IMR-90 (cell line): ENCODE data around the gene GNE. TPM values are rescaled to one million over a fixed set of nuclear protein-coding genes. Genes with fewer than 3 reads are reported as not detected.

ENCODE experiments used
- ATAC-seq: fragments of 200-7000 bp; cut with Tn5 transposase; 2 replicates; pipeline ENCODE4 v1.9.1; 2020; ENCODE audit warnings: low read depth, mild to moderate bottlenecking, moderate library complexity
- BruUV-seq: library from RNA; stranded (reverse); fragments of 400-500 nt; replicated peaks from 2 replicates; lab custom pipeline; 2021; lab: Mats Ljungman, UMichigan
- CTCF ChIA-PET: fragments of 300-600 bp; formaldehyde crosslinking; extraction: SDS; loops from one replicate; lab custom pipeline; 2021; ENCODE audit warnings: antibody characterized with exemption; lab: Yijun Ruan, JAX
- POLR2A ChIA-PET: fragments of 300-600 bp; sonication (Branson Sonifier 250); formaldehyde crosslinking; loops from one replicate; lab custom pipeline; 2022; ENCODE audit warnings: antibody characterized with exemption; ENCODE audit not compliant: unreplicated experiment; lab: Charles Lee
- DNase-seq: peaks from one replicate; pipeline ENCODE4 v3.0.0; 2013
- H2AFZ ChIP-seq: replicated peaks from 2 replicates; pipeline ENCODE3; 2013; ENCODE audit warnings: low read length, mild to moderate bottlenecking; ENCODE audit not compliant: poor library complexity
- H2AK5ac ChIP-seq: 2 replicates; pipeline ENCODE4 v1.6.1; 2013; ENCODE audit warnings: low read depth, low read length, inconsistent platforms
- H2AK9ac ChIP-seq: replicated peaks from 2 replicates; pipeline ENCODE3; 2013; ENCODE audit warnings: mild to moderate bottlenecking, low read depth, low read length, moderate library complexity; ENCODE audit not compliant: poor library complexity
- H2BK120ac ChIP-seq: 2 replicates; pipeline ENCODE4 v1.6.1; 2013; ENCODE audit warnings: low read depth, low read length, inconsistent platforms
- H2BK15ac ChIP-seq: 3 replicates; pipeline ENCODE4 v1.6.1; 2013; ENCODE audit warnings: low read depth, low read length, inconsistent platforms
- H2BK20ac ChIP-seq: 2 replicates; pipeline ENCODE4 v1.6.1; 2013; ENCODE audit warnings: low read depth, mild to moderate bottlenecking, inconsistent platforms, low read length, moderate library complexity
- H2BK5ac ChIP-seq: 2 replicates; pipeline ENCODE4 v1.6.1; 2013; ENCODE audit warnings: mild to moderate bottlenecking, low read depth, low read length, inconsistent platforms; ENCODE audit not compliant: poor library complexity, severe bottlenecking
- H3K14ac ChIP-seq: replicated peaks from 2 replicates; pipeline ENCODE4 v1.6.1; 2013; ENCODE audit warnings: low read depth, low read length, inconsistent platforms
- H3K18ac ChIP-seq: 2 replicates; pipeline ENCODE4 v1.6.1; 2013; ENCODE audit warnings: low read depth, low read length, control low read depth
- H3K23ac ChIP-seq: 2 replicates; pipeline ENCODE4 v1.6.1; 2013; ENCODE audit warnings: low read depth, low read length, inconsistent platforms
- H3K27ac ChIP-seq: 2 replicates; pipeline ENCODE4 v1.5.1; 2013; ENCODE audit warnings: mild to moderate bottlenecking, control low read depth, low read length; ENCODE audit not compliant: insufficient read depth
- H3K27me3 ChIP-seq: 2 replicates; pipeline ENCODE4 v1.6.1; 2013; ENCODE audit warnings: low read length; ENCODE audit not compliant: control insufficient read depth, insufficient read depth
- H3K36me3 ChIP-seq: 2 replicates; pipeline ENCODE4 v1.6.1; 2013; ENCODE audit warnings: low read length, mixed read lengths; ENCODE audit not compliant: control insufficient read depth, insufficient read depth
- H3K4ac ChIP-seq: 2 replicates; pipeline ENCODE4 v1.6.1; 2013; ENCODE audit warnings: low read depth, low read length, inconsistent platforms
- H3K4me1 ChIP-seq: 2 replicates; pipeline ENCODE4 v1.6.1; 2013; ENCODE audit warnings: low read length, mixed read lengths; ENCODE audit not compliant: control insufficient read depth, insufficient read depth
- H3K4me2 ChIP-seq: 2 replicates; pipeline ENCODE4 v1.6.1; 2013; ENCODE audit warnings: low read depth, mild to moderate bottlenecking, control low read depth, low read length, moderate library complexity
- H3K4me3 ChIP-seq: 2 replicates; pipeline ENCODE4 v1.5.1; 2013; ENCODE audit warnings: low read depth, mild to moderate bottlenecking, control low read depth, low read length, moderate library complexity; ENCODE audit not compliant: insufficient read depth
- H3K56ac ChIP-seq: 2 replicates; pipeline ENCODE4 v1.6.1; 2013; ENCODE audit warnings: low read length, inconsistent platforms; ENCODE audit not compliant: insufficient read depth; ENCODE audit errors: extremely low read depth
- H3K79me1 ChIP-seq, 2 experiments: 2 replicates each; pipeline ENCODE4 v1.6.1; 2013; ENCODE audit warnings: low read length in 2 of 2, inconsistent platforms in 1 of 2, low read depth in 1 of 2
- H3K9ac ChIP-seq: 2 replicates; pipeline ENCODE4 v1.6.1; 2013; ENCODE audit warnings: low read depth, low read length, control low read depth
- H3K9me1 ChIP-seq: 2 replicates; pipeline ENCODE4 v1.6.1; 2013; ENCODE audit warnings: low read length, inconsistent platforms; ENCODE audit not compliant: insufficient read depth
- H3K9me3 ChIP-seq: 2 replicates; pipeline ENCODE4 v1.6.1; 2013; ENCODE audit warnings: low read length; ENCODE audit not compliant: control insufficient read depth, insufficient read depth
- H4K20me1 ChIP-seq: 2 replicates; pipeline ENCODE4 v1.6.1; 2013; ENCODE audit warnings: low read length, inconsistent platforms; ENCODE audit not compliant: insufficient read depth
- H4K5ac ChIP-seq: 2 replicates; pipeline ENCODE4 v1.6.1; 2013; ENCODE audit warnings: mild to moderate bottlenecking, low read depth, low read length, control low read depth
- H4K8ac ChIP-seq, 2 experiments: 2 replicates each; pipeline ENCODE4 v1.6.1; 2013; ENCODE audit warnings: low read depth in 2 of 2, low read length in 2 of 2, control low read depth in 1 of 2, inconsistent platforms in 1 of 2
- H4K91ac ChIP-seq: 2 replicates; pipeline ENCODE4 v1.6.1; 2013; ENCODE audit warnings: low read depth, low read length, inconsistent platforms; ENCODE audit not compliant: insufficient read depth
- BHLHE40 ChIP-seq: fragments of 150-350 bp; IDR thresholded peaks from 2 replicates; pipeline ENCODE4 v1.6.1; 2016; ENCODE audit warnings: mild to moderate bottlenecking, low read depth, low read length
- CEBPB ChIP-seq: IDR thresholded peaks from 2 replicates; pipeline ENCODE4 v1.6.1; 2012; ENCODE audit warnings: low read depth, low read length, improper control_type of control experiment
- CHD1 ChIP-seq: IDR thresholded peaks from 2 replicates; pipeline ENCODE4 v1.6.1; 2012; ENCODE audit warnings: low read depth, low read length, improper control_type of control experiment
- MXI1 ChIP-seq: IDR thresholded peaks from 2 replicates; pipeline ENCODE4 v1.6.1; 2012; ENCODE audit warnings: low read depth, mild to moderate bottlenecking, low read length, moderate library complexity, borderline replicate concordance
- NFE2L2 ChIP-seq: fragments of 150-350 bp; IDR thresholded peaks from 2 replicates; pipeline ENCODE4 v1.6.1; 2016; ENCODE audit warnings: low read depth, mild to moderate bottlenecking, low read length
- RAD21 ChIP-seq: IDR thresholded peaks from 2 replicates; pipeline ENCODE4 v1.6.1; 2012; ENCODE audit warnings: low read length, improper control_type of control experiment
- RCOR1 ChIP-seq: IDR thresholded peaks from 2 replicates; pipeline ENCODE4 v1.6.1; 2012; ENCODE audit warnings: mild to moderate bottlenecking, low read length, improper control_type of control experiment; ENCODE audit not compliant: insufficient replicate concordance
- WGBS, 2 experiments: methylation state at CpG; one replicate each; pipeline versions ENCODE4 v1.1.5 to v1.1.7; 2013; ENCODE audit warnings: missing lambda C conversion rate in 2 of 2; ENCODE audit not compliant: insufficient read length in 1 of 2; ENCODE audit errors: extremely low coverage in 2 of 2; 5-methylcytosine and 5-hydroxymethylcytosine counted together
- dilution Hi-C: fragments of 300-500 bp; cut with HindIII; formaldehyde crosslinking; loops from one replicate; pipeline ENCODE4 v1.14.3; 2018; ENCODE audit warnings: low sequenced_read_pairs; ENCODE audit not compliant: unreplicated experiment
- in situ Hi-C: fragments of 300-500 bp; cut with MboI; formaldehyde crosslinking; loops from 3 replicates; pipeline ENCODE4 v1.14.3; 2019; ENCODE audit warnings: low sequenced_read_pairs, inconsistent platforms, mixed read lengths
- intact Hi-C: fragments of 100-400 bp; cut with micrococcal nuclease; formaldehyde crosslinking; loops from 2 replicates; pipeline ENCODE4 v1.10.0; 2022
- polyA plus RNA-seq, 3 experiments: library from polyadenylated mRNA; depleted of rRNA; stranded (reverse); fragments of >200 nt; gene quantifications; 2 replicates each; pipeline ENCODE4 v1.2.3, GENCODE V29; 2012; ENCODE audit warnings: low replicate concordance in 1 of 3
- total RNA-seq: library from RNA; depleted of rRNA; stranded (reverse); fragments of >200 nt; gene quantifications from 2 replicates; pipeline ENCODE4 v1.2.3, GENCODE V29; 2012

GNE gene
- total and polyA plus RNA-seq, 2 of the 4 experiments (the other 2 are of a cell fraction) = 11.7 to 34.1 TPM

GRCh38 chr9:36251428-36251827 is 6.8 kb downstream of the GNE start (continued):
- no peak for TF ChIP-seq BHLHE40
- no peak for TF ChIP-seq NFE2L2

- H2AK5ac ChIP-seq = no peak overlapping the region
- H3K9me3 ChIP-seq = no peaks in the 10 kb centered on the region
- H3K56ac ChIP-seq = no peak overlapping the region
- no peak overlapping the region for H2BK15ac ChIP-seq
- POLR2A ChIA-PET = no interaction called here
- H3K14ac ChIP-seq = no peak overlapping the region
- 100% methylated on average over 1 of the region's 1 CpG; no CpG with 5 or more reads in 1 of the 2 experiments for WGBS, 2 experiments
- ATAC-seq (no peak), DNase-seq (no peak)
- H2BK5ac ChIP-seq = no peak overlapping the region
- H2BK20ac ChIP-seq = no peak overlapping the region
- H3K4me2 ChIP-seq = no peak overlapping the region
- H3K27me3 ChIP-seq = no peaks in the 10 kb centered on the region
- no TSS peak for BruUV-seq
- H3K27ac ChIP-seq = no peak overlapping the region
- no peaks in the 10 kb centered on the region for H3K4me1 ChIP-seq
- H4K91ac ChIP-seq = no peak overlapping the region
- peaks cover 27 to 60% of the 10 kb centered on the region in 2 experiments for H3K79me1 ChIP-seq
- in situ Hi-C loops = no loop called here
- intact Hi-C loops = no loop called here
- peaks cover 36% of the 10 kb centered on the region for H4K20me1 ChIP-seq
- peaks cover 6% of the 10 kb centered on the region for H3K9me1 ChIP-seq
- H2AFZ ChIP-seq = no peak overlapping the region
- no peak overlapping the region for H2AK9ac ChIP-seq
- H2BK120ac ChIP-seq = no peak overlapping the region
- no peak overlapping the region for H4K8ac ChIP-seq
- H3K9ac ChIP-seq = no peak overlapping the region
- peaks cover 7% of the 10 kb centered on the region for H3K36me3 ChIP-seq
- H3K23ac ChIP-seq = no peak overlapping the region
- TF ChIP-seq RAD21 (no peak), CEBPB (no peak), CHD1 (no peak), RCOR1 (no peak), MXI1 (no peak)
- H3K4ac ChIP-seq = no peak overlapping the region
- H4K5ac ChIP-seq = no peak overlapping the region
- dilution Hi-C loops = no loop called here
- H3K18ac ChIP-seq = no peak overlapping the region
- CTCF ChIA-PET = interaction anchor here (3.3 kb wide), 1 partner anchor 78 kb away, joined by 12 read pairs; no protein-coding TSS in a partner anchor
- H3K4me3 ChIP-seq = no peak overlapping the region
These were observed 8.2 kb downstream of the GNE start for GRCh38 chr9:36250079-36250478.
